NB4 (cell line): ENCODE measurements around the gene ROPN1.
"Not testable (repeated sequence)": the region's sequence is repeated elsewhere in the genome, so short reads cannot be mapped to it uniquely, and the experiment has no call there.

Experiments used
- DNase-seq: peaks from one replicate; pipeline ENCODE4 v3.0.0; 2010; ENCODE audit warnings: low read depth
- H3K4me3 ChIP-seq: one replicate; pipeline ENCODE4 v1.5.1; 2011; ENCODE audit warnings: mild to moderate bottlenecking, low read depth, low read length, moderate library complexity
- MYC ChIP-seq: IDR thresholded peaks from 2 replicates; pipeline ENCODE4 v1.6.1; 2011; ENCODE audit warnings: low read depth, low read length
- POLR2A ChIP-seq: IDR thresholded peaks from 2 replicates; pipeline ENCODE4 v1.6.1; 2011; ENCODE audit warnings: mild to moderate bottlenecking; ENCODE audit not compliant: insufficient read length; ENCODE audit errors: extremely low read depth
- TF ChIP-seq, protein P1 (sequence below): IDR thresholded peaks from one replicate; pipeline ENCODE4 v1.5.1; 2012; ENCODE audit warnings: low read depth, low read length
- TF ChIP-seq, protein P2 (sequence below): IDR thresholded peaks from 2 replicates; pipeline ENCODE4 v1.6.1; 2011; ENCODE audit warnings: low read depth, low read length

ROPN1 gene

GRCh38 chr3:123979525-123980501, 12.1 kb downstream of the ROPN1 start:
- DNase-seq, H3K4me3 ChIP-seq: not testable (repeated sequence)
- TF ChIP-seq, protein P1, sequence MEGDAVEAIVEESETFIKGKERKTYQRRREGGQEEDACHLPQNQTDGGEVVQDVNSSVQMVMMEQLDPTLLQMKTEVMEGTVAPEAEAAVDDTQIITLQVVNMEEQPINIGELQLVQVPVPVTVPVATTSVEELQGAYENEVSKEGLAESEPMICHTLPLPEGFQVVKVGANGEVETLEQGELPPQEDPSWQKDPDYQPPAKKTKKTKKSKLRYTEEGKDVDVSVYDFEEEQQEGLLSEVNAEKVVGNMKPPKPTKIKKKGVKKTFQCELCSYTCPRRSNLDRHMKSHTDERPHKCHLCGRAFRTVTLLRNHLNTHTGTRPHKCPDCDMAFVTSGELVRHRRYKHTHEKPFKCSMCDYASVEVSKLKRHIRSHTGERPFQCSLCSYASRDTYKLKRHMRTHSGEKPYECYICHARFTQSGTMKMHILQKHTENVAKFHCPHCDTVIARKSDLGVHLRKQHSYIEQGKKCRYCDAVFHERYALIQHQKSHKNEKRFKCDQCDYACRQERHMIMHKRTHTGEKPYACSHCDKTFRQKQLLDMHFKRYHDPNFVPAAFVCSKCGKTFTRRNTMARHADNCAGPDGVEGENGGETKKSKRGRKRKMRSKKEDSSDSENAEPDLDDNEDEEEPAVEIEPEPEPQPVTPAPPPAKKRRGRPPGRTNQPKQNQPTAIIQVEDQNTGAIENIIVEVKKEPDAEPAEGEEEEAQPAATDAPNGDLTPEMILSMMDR = peak; percentile 39

- DNase-seq, H3K4me3 ChIP-seq: not testable (repeated sequence)
These were observed 15.0 kb downstream of the ROPN1 start for GRCh38 chr3:123976904-123977303.

GRCh38 chr3:123976181-123976898, 15.6 kb downstream of the ROPN1 start:
- DNase-seq, H3K4me3 ChIP-seq: not testable (repeated sequence)

DNA sequence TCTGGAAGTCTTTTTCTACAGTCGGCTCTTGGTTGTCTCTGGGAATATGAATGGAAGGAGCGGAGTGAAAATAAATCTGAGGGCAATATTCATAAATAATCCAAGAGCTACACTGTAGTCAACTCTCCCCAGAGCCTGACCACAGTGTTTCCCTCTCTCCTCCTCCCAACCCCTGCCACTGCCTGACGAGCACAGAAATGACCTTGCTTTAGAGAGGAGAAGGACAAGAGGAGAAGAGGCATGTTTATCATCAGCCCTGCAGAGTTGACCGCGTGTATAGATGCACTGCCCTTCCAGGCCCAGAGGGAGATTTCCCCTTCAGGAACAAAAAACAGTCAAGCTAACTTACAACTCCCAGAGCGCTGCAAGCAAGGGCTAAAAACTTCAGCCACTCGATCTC, 16.9 kb downstream of the ROPN1 start:
- H3K4me3 ChIP-seq, DNase-seq: not testable (repeated sequence)

DNA sequence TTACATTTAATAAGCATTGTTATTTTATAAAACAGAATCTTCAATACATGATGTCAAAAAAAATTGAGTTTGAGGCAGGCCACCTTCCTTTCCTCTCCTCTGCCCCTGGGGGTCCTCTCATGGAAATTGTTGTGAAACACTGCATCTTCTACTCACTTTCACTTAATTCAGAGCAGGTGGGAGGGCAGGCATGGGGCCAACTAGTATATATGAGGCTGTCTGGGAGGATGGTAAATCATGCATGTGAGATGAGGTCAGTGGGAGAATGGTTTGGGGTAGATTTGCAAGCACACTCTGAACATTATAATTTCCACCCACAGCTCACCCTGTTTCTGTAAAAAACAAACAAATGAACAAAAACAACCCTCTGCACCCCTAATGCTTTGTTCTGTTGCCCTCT, 20.5 kb downstream of the ROPN1 start:
- no peak overlapping the region for H3K4me3 ChIP-seq
- TF ChIP-seq, protein P1 = no peak
- TF ChIP-seq MYC (no peak), POLR2A (no peak)
- TF ChIP-seq, protein P2, sequence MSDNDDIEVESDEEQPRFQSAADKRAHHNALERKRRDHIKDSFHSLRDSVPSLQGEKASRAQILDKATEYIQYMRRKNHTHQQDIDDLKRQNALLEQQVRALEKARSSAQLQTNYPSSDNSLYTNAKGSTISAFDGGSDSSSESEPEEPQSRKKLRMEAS = no peak
- no peak for DNase-seq

DNA sequence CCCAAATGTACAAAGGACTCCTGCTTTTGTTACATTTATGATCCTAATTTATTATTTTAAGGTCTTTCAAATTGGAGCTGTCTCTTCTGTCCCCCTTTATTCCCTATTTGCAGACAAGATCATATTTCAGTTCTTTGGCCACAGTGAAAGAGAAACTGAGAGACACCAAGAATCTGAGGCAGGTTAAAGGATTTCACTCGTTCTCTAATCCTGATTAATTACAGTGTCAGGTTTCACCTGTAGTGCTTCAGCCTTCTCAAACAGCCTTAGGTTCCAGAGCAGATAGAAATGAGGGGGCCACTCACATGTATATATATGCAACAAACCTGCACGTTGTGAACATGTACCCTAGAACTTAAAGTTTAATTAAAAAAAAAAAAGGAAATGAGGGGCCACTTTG, 24.7 kb downstream of the ROPN1 start:
- not testable (repeated sequence) for DNase-seq, H3K4me3 ChIP-seq

- H3K4me3 ChIP-seq, DNase-seq: not testable (repeated sequence)
These were observed 25.1 kb downstream of the ROPN1 start for GRCh38 chr3:123966799-123967198.

DNA sequence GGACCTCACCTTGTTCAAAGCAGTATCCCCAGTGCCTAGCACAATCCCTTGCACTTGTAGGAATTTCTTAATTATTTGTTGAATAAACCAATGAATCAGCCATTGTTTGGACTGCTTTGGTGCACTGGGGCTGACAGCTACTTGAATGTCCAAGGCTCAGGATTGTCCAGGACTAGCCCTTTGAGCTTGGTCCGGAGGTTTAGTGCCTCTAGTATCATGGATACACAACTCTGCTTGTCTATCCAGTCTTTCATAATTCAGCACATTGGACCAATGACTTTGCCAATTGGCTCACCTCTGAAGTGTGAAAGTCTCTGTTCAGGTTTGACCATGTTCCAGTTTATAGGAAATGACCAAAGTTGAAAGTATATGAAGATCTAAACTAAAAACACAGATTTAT, 27.1 kb downstream of the ROPN1 start:
- not testable (repeated sequence) for DNase-seq, H3K4me3 ChIP-seq

DNA sequence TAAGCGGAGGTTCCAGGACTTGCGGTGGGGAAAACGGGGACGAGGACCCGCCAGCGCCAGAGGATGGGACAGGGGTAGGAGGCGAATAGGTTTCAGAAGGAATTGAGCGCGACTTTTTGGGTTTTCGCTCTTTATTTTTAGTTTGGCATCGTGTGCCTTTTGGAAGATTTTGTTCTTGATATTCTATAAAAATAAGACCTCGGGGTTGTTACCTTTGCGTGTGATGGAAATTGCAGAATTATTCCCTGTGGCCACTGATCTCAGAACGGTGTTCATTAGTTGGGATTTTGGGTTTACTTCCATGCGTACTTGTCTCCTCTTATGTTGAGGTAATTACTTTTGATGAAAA, 30.4 kb downstream of the ROPN1 start:
- H3K4me3 ChIP-seq = peak overlapping the region; percentile 42

More for the DNA sequence above, 30.4 kb downstream of the ROPN1 start:
- no peak for DNase-seq
- TF ChIP-seq, protein P1 = no peak
- TF ChIP-seq MYC = no peak
- no peak for TF ChIP-seq POLR2A
- TF ChIP-seq, protein P2 = no peak
